CD14-positive monocyte (primary cell): ENCODE data around the gene CNTRL. TPM values are rescaled to one million over a fixed set of nuclear protein-coding genes. Genes with fewer than 3 reads are reported as not detected.
A peak's percentile ranks its signal among the peaks of the same experiment; 100 is the strongest.

Experiments used
- DNase-seq, 3 donors: peaks; one replicate each; pipeline ENCODE4 v3.0.0-alpha.2; 2011 to 2022
- H2AFZ ChIP-seq: 2 replicates; pipeline ENCODE4 v1.6.0; 2012; ENCODE audit warnings: mild to moderate bottlenecking, low read depth, low read length, inconsistent platforms; ENCODE audit not compliant: insufficient read depth, poor library complexity, severe bottlenecking
- H3K27ac ChIP-seq, 2 donors: 1 replicate in 1 of 2; 2 replicates in 1 of 2; pipeline ENCODE4 v1.5.1; 2012 to 2013; ENCODE audit warnings: low read length in 2 of 2, control low read depth in 1 of 2, inconsistent platforms in 1 of 2, low read depth in 1 of 2, mild to moderate bottlenecking in 1 of 2
- H3K27me3 ChIP-seq, 2 donors: one replicate each; pipeline versions ENCODE4 v1.6.0 to v1.6.1; 2011 to 2013; ENCODE audit warnings: low read length in 2 of 2; ENCODE audit not compliant: control insufficient read depth in 2 of 2, insufficient read depth in 2 of 2
- H3K36me3 ChIP-seq, 2 donors: replicated peaks in 1 of 2; 1 replicate in 1 of 2; 2 replicates in 1 of 2; pipeline versions ENCODE4 v1.5.1 to v1.6.1; 2012 to 2013; ENCODE audit warnings: low read length in 2 of 2, control low read depth in 1 of 2, inconsistent platforms in 1 of 2, mild to moderate bottlenecking in 1 of 2; ENCODE audit not compliant: insufficient read depth in 2 of 2, control insufficient read depth in 1 of 2
- H3K4me1 ChIP-seq, 2 donors: 1 replicate in 1 of 2; 2 replicates in 1 of 2; pipeline versions ENCODE4 v1.5.1 to v1.6.1; 2012 to 2013; ENCODE audit warnings: low read length in 2 of 2, control low read depth in 1 of 2, inconsistent platforms in 1 of 2, mild to moderate bottlenecking in 1 of 2, moderate library complexity in 1 of 2; ENCODE audit not compliant: insufficient read depth in 2 of 2, control insufficient read depth in 1 of 2
- H3K4me2 ChIP-seq: replicated peaks from 2 replicates; pipeline ENCODE3; 2012; ENCODE audit warnings: low read length, moderate library complexity, mild to moderate bottlenecking; ENCODE audit not compliant: poor library complexity, severe bottlenecking; ENCODE audit errors: extremely low read depth
- H3K4me3 ChIP-seq, 3 experiments: fragments of 200-600 bp in 1 of 3; sonication (generic) in 1 of 3; replicated peaks in 1 of 3; 1 replicate in 2 of 3; 2 replicates in 1 of 3; pipeline ENCODE4 v1.5.1; 2011 to 2013; ENCODE audit warnings: low read length in 3 of 3, mild to moderate bottlenecking in 3 of 3, control low read depth in 2 of 3, low read depth in 2 of 3, inconsistent platforms in 1 of 3, moderate library complexity in 1 of 3
- H3K79me2 ChIP-seq: 2 replicates; pipeline ENCODE4 v1.6.0; 2012; ENCODE audit warnings: mild to moderate bottlenecking, control low read depth, inconsistent platforms, low read length, moderate library complexity; ENCODE audit not compliant: insufficient read depth
- H3K9ac ChIP-seq: 2 replicates; pipeline ENCODE4 v1.6.0; 2017; ENCODE audit warnings: low read length, mild to moderate bottlenecking; ENCODE audit not compliant: insufficient read depth, poor library complexity, severe bottlenecking
- H3K9me3 ChIP-seq, 2 donors: replicated peaks in 1 of 2; 1 replicate in 1 of 2; 2 replicates in 1 of 2; pipeline versions ENCODE4 v1.5.1 to v1.6.1; 2012 to 2013; ENCODE audit warnings: low read length in 2 of 2, control low read depth in 1 of 2; ENCODE audit not compliant: control insufficient read depth in 1 of 2, insufficient read depth in 1 of 2
- H4K20me1 ChIP-seq: 2 replicates; pipeline ENCODE4 v1.6.0; 2012; ENCODE audit warnings: mild to moderate bottlenecking, low read length, control low read depth, moderate library complexity; ENCODE audit not compliant: insufficient read depth
- H3K27ac Mint-ChIP-seq, 7 donors: one replicate each; pipeline ENCODE4 v1.8.0; 2020; ENCODE audit warnings: mild to moderate bottlenecking in 7 of 7, mixed read lengths in 7 of 7, moderate library complexity in 6 of 7, inconsistent platforms in 2 of 7
- H3K27me3 Mint-ChIP-seq, 3 donors: one replicate each; pipeline ENCODE4 v1.8.0; 2021 to 2022; ENCODE audit warnings: low read depth in 3 of 3, mild to moderate bottlenecking in 3 of 3, mixed read lengths in 3 of 3, moderate library complexity in 3 of 3, inconsistent platforms in 1 of 3
- H3K36me3 Mint-ChIP-seq, 2 donors: one replicate each; pipeline ENCODE4 v1.8.0; 2020; ENCODE audit warnings: mixed read lengths in 2 of 2, inconsistent platforms in 1 of 2, mild to moderate bottlenecking in 1 of 2
- H3K4me1 Mint-ChIP-seq: one replicate; pipeline ENCODE4 v1.8.0; 2020; ENCODE audit warnings: mild to moderate bottlenecking, mixed read lengths
- H3K4me3 Mint-ChIP-seq, 2 donors: one replicate each; pipeline ENCODE4 v1.8.0; 2020; ENCODE audit warnings: mild to moderate bottlenecking in 2 of 2, mixed read lengths in 2 of 2, moderate library complexity in 1 of 2
- H3K9me3 Mint-ChIP-seq, 7 donors: one replicate each; pipeline ENCODE4 v1.8.0; 2020 to 2022; ENCODE audit warnings: mixed read lengths in 7 of 7, mild to moderate bottlenecking in 6 of 7, moderate library complexity in 6 of 7, inconsistent platforms in 2 of 7
- CTCF ChIP-seq: fragments of 200-600 bp; IDR thresholded peaks from one replicate; pipeline ENCODE4 v1.8.0; 2022; ENCODE audit warnings: antibody characterized with exemption, mild to moderate bottlenecking
- WGBS: methylation state at CpG from one replicate; pipeline ENCODE4 v1.1.5; 2013; ENCODE audit warnings: missing lambda C conversion rate; ENCODE audit not compliant: insufficient coverage; 5-methylcytosine and 5-hydroxymethylcytosine counted together
- intact Hi-C, 2 donors: fragments of 100-400 bp; cut with micrococcal nuclease; formaldehyde crosslinking; loops; one replicate each; pipeline versions ENCODE4 v1.15.0 to v1.15.1; 2023
- polyA plus RNA-seq, 3 donors: library from polyadenylated mRNA; depleted of rRNA in 1 of 3; unstranded in 2 of 3; stranded (reverse) in 1 of 3; fragments of 300-500 nt in 2 of 3; fragments of >200 nt in 1 of 3; fragmentation: Illumina TruSeq in 2 of 3; gene quantifications; 1 replicate in 2 of 3; 2 replicates in 1 of 3; pipeline ENCODE4 v1.2.3, GENCODE V29; 2012 to 2021

CNTRL gene
- polyA plus RNA-seq, 3 donors = 3.9 to 26.8 (median 4.8) TPM

- Histone ChIP-seq H3K9me3 (no peaks in the 10 kb centered on the region), H3K79me2 (peaks cover 90% of the 10 kb centered on the region), H2AFZ (no peak overlapping the region), H3K4me2 (no peak overlapping the region), H3K36me3 (peaks cover 27 to 65% of the 10 kb centered on the region in 2 donors), H3K4me3 (no peak overlapping the region), H3K27me3 (no peaks in the 10 kb centered on the region), H3K9ac (no peak overlapping the region), H3K4me1 (peaks cover 16 to 23% of the 10 kb centered on the region in 2 donors), H4K20me1 (peaks cover 95% of the 10 kb centered on the region), H3K27ac (peak overlapping the region in 1 of 2 donors; percentile 47)
- H3K36me3 Mint-ChIP-seq = peaks cover 41 to 48% of the 10 kb centered on the region in 2 donors
- H3K4me1 Mint-ChIP-seq = peaks cover 33% of the 10 kb centered on the region
- DNase-seq = no peak
- no peaks in the 10 kb centered on the region for H3K9me3 Mint-ChIP-seq
- intact Hi-C loops = no loop called here
- no peaks in the 10 kb centered on the region for H3K27me3 Mint-ChIP-seq
- peak overlapping the region in 5 of 7 donors; percentile 13 to 75 (median 43) for H3K27ac Mint-ChIP-seq
- WGBS = 90% methylated on average over 2 of the region's 4 CpGs
- H3K4me3 Mint-ChIP-seq = no peak overlapping the region
- no peak for TF ChIP-seq CTCF
Observed at GRCh38 chr9:121185774-121186403, 111.1 kb downstream of the CNTRL start.

- H3K36me3 ChIP-seq = peaks cover 13 to 46% of the 10 kb centered on the region in 2 donors
- H3K4me2 ChIP-seq = no peak overlapping the region
- no peak overlapping the region for H3K4me3 ChIP-seq
- H3K4me3 Mint-ChIP-seq = no peak overlapping the region
- H3K27ac ChIP-seq = peak overlapping the region in 1 of 2 donors; percentile 28
- H3K79me2 ChIP-seq = peaks cover 100% of the 10 kb centered on the region
- no peak overlapping the region for H2AFZ ChIP-seq
- H3K27me3 ChIP-seq = no peaks in the 10 kb centered on the region
- DNase-seq = no peak
- peaks cover 96% of the 10 kb centered on the region for H4K20me1 ChIP-seq
- H3K4me1 ChIP-seq = peaks cover 16 to 23% of the 10 kb centered on the region in 2 donors
- peaks cover 43% of the 10 kb centered on the region for H3K4me1 Mint-ChIP-seq
- H3K27me3 Mint-ChIP-seq = no peaks in the 10 kb centered on the region
- H3K27ac Mint-ChIP-seq = no peak overlapping the region
- no peak overlapping the region for H3K9ac ChIP-seq
- no CpG with 5 or more reads among the region's 3 CpGs for WGBS
- H3K36me3 Mint-ChIP-seq = peaks cover 29 to 32% of the 10 kb centered on the region in 2 donors
- no peaks in the 10 kb centered on the region for H3K9me3 ChIP-seq
- H3K9me3 Mint-ChIP-seq = no peaks in the 10 kb centered on the region
- intact Hi-C loops = no loop called here
- TF ChIP-seq CTCF = no peak
Observed at GRCh38 chr9:121187636-121188305, 113.0 kb downstream of the CNTRL start.
